ENCODE results near the gene NINJ1.

GRCh38 chr9:93124793-93125192 lies 9.3 kb downstream of the NINJ1 start:
- TF ChIP-seq CTCF (IDR thresholded peaks at IDR 0.05) (no peak), REST (IDR thresholded peaks at IDR 0.05; ENCODE audit: insufficient read depth in 1 of 2, low read depth in 2 of 2, low read length in 1 of 2) (no peak), POLR2AphosphoS5 (IDR thresholded peaks at IDR 0.05; ENCODE audit: low read depth, low read length) (no peak)
